ENCODE data around the gene RPTOR. TPM values are rescaled to one million over a fixed set of nuclear protein-coding genes. Genes with fewer than 3 reads are reported as not detected.

Gene RPTOR
- total RNA-seq, 1 donor: 30.0 TPM

GRCh38 chr17:80842456-80843013, 297.9 kb downstream of the RPTOR start:
- H3K4me3 ChIP-seq (ENCODE audit: low read depth, low read length): no peak overlapping the region
- no peak for DNase-seq (ENCODE audit: low read depth)
- TF ChIP-seq CTCF (IDR thresholded peaks at IDR 0.05; ENCODE audit: insufficient read depth, low read length): no peak

DNA sequence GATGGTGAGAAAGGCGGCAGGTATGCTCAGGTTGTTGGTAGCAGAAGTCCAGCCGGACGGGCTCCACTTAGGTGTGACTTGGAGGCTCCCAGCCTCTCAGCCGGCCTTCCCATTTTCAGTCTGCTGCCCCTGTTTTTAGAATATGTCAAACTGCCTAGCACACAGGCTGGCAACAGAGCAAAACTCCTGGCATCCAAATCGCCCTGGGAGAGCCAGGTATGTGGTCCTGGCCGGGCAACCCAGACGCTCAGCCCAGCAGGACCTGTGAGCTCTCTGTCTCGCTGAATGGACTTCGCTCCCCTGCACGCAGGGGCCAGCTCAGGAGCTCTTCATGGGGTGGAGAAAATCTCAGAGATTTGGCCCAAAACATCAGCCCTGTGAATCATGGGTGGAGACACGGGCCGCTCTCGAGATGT, 299.1 kb downstream of the RPTOR start:
- no peak overlapping the region for H3K4me3 ChIP-seq (ENCODE audit: low read depth, low read length)
- DNase-seq (ENCODE audit: low read depth): no peak
- no peak for TF ChIP-seq CTCF (IDR thresholded peaks at IDR 0.05; ENCODE audit: insufficient read depth, low read length)

- no peak for TF ChIP-seq CTCF (IDR thresholded peaks at IDR 0.05; ENCODE audit: insufficient read depth, low read length)
- DNase-seq (ENCODE audit: low read depth): no peak
- no peak overlapping the region for H3K4me3 ChIP-seq (ENCODE audit: low read depth, low read length)
These were observed 299.9 kb downstream of the RPTOR start for GRCh38 chr17:80844418-80844990.

GRCh38 chr17:80845069-80845862, 300.6 kb downstream of the RPTOR start:
- DNase-seq (ENCODE audit: low read depth): no peak
- no peak for TF ChIP-seq CTCF (IDR thresholded peaks at IDR 0.05; ENCODE audit: insufficient read depth, low read length)
- no peak overlapping the region for H3K4me3 ChIP-seq (ENCODE audit: low read depth, low read length)

- H3K4me3 ChIP-seq (ENCODE audit: low read depth, low read length): no peak overlapping the region
- no peak for DNase-seq (ENCODE audit: low read depth)
- TF ChIP-seq CTCF (IDR thresholded peaks at IDR 0.05; ENCODE audit: insufficient read depth, low read length): no peak
These were observed 301.4 kb downstream of the RPTOR start for GRCh38 chr17:80845863-80846671.

DNA sequence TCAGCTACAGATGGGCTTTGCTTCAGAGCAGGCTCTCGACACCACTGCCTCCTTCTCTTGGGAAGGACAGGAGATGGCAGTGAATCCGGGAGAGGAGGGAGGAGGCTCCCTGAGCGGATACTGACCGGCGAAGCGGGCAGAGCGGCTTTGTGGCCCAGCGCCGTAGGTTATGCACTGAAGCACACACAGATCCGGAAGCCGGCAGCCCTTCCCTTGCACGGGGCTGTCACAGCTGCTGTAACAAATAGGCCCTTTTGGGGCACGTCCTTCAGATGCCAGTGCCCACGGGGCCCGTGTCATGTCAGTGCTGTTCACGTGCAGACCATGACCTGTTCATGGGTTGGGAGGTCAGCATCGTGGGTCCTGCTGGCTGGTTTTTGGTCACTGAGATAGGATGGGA, 302.3 kb downstream of the RPTOR start:
- H3K4me3 ChIP-seq (ENCODE audit: low read depth, low read length): no peak overlapping the region
- no peak for DNase-seq (ENCODE audit: low read depth)
- no peak for TF ChIP-seq CTCF (IDR thresholded peaks at IDR 0.05; ENCODE audit: insufficient read depth, low read length)

All from fibroblast of the aortic adventitia (primary cell).